EH (cell line): ENCODE data around the gene HSD17B2.

Source experiments
- DNase-seq: peaks from one replicate; pipeline ENCODE4 v3.0.0-alpha.2; 2015; ENCODE audit warnings: low read depth

HSD17B2 gene

GRCh38 chr16:82049484-82049883 is 14.4 kb downstream of the HSD17B2 start:
- no peak for DNase-seq

DNA sequence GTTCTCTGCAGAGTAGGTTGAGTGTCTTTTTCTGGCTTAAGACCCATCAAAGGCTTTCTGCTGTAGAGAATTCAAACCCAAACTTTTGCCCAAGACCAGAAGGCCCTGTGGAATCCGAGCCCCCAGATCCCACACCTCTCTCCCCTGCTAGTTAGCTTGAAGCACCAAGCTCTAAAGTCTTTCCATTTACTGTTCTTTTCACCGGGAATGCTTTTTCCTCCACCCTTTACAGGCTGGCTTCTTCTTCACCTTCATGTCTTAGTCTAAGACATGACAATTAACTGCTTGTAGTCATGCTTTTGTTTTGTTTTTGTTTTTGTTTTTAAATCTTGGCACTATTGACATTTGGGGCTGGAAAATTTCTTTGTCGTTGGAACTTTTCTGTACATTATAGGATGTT is 15.5 kb downstream of the HSD17B2 start:
- DNase-seq, result no peak

DNA sequence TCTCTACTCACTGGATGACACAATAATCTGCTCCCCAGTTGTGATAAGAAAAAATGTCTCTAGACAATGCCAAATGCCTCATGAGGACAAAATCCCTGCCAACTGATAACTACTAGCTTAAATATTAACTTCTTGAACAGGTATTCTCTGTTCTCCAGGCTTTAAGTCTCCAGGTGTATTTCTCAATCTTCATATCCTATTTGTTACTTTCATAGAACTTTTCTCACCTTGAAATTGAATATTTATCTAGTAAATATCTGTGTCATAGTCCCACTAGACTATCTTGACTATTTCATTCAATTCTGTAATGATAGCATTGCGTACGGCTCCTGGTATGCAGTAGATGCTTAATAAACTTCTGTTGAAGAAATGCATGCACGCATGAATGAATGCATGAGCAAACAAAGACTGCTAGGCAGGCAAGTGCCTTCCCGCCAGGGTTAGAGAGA is 15.9 kb downstream of the HSD17B2 start:
- no peak for DNase-seq

DNA sequence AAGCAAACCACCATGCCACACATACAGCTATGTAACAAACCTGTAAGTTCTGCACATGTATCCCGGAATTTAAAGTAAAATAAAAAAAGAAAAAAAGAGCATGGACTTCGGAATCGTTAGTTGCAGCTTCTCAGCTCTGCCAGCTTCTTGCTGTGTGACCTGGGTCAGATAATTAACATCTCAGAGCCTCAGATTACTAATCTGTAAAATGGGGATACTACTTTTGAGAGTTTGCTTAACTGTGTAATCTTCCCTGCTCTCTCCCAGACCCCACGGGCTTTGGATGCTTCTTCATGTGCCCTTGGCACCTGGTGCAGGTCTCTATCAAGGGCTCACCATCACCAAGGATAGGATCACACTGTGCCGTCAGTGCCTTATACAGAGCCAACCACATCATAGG is 16.6 kb downstream of the HSD17B2 start:
- DNase-seq, result no peak

DNA sequence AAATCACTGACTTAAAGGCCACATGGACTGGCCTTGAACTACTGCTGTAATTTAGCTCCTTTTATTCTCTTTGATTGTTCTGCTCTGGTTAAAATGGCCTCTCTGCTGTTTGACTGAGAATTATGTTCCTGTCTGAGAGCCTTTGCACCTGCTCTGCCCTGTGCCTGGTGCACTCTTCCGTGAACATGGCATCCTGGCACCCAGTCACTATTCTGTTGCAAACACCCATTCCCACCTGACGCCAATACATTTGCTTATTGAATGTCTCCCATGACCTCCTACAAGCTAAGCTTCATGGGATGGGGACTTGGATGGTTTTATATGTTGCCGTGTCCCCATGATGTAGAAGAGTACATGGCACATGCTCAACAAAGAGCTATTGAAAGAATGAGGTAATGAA is 20.1 kb downstream of the HSD17B2 start:
- no peak for DNase-seq

- DNase-seq, result no peak
These were observed 20.9 kb downstream of the HSD17B2 start for GRCh38 chr16:82055728-82056549.

GRCh38 chr16:82056550-82056896 is 21.5 kb downstream of the HSD17B2 start:
- DNase-seq, result no peak

DNA sequence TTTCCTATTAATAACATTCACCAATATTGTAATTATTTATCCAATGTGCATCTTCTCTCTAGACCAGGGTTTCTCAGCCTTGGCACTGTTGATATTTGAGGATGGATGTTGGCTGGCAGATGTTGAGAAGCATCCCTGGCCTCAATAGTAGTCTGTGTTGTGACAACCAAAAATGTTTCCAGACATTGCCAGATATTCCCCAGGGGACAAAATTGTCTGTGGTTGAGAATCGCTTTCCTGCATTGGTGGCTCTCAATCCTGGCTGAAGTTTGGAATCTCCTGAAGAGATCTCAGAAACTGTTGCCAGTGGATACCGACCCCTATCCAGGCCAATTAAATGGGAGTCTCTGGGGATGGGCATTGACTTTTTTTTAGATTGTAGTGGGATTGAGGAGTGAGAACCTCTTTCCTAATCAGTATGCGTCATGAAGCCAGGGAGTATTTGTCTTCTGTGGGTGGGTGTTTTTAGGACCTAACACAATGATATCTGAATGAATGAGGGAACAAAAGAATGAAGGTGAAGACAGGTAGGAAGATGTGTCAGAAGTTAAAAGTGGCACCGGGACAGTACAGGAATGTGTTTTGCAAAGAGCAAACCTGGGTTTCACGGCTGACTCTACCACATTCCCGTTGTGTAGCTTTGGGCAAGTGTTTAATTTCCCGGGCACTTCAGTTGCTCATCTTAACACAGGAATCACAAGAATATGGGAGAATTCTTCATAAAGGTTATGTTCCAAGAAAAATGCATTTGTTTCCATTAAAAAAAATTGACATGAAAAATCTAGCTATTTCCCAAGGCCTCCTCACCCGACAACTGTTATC is 24.3 kb downstream of the HSD17B2 start:
- DNase-seq, result peak; percentile 16

- DNase-seq, result peak; percentile 59
These were observed 24.9 kb downstream of the HSD17B2 start for GRCh38 chr16:82059983-82060421.

DNA sequence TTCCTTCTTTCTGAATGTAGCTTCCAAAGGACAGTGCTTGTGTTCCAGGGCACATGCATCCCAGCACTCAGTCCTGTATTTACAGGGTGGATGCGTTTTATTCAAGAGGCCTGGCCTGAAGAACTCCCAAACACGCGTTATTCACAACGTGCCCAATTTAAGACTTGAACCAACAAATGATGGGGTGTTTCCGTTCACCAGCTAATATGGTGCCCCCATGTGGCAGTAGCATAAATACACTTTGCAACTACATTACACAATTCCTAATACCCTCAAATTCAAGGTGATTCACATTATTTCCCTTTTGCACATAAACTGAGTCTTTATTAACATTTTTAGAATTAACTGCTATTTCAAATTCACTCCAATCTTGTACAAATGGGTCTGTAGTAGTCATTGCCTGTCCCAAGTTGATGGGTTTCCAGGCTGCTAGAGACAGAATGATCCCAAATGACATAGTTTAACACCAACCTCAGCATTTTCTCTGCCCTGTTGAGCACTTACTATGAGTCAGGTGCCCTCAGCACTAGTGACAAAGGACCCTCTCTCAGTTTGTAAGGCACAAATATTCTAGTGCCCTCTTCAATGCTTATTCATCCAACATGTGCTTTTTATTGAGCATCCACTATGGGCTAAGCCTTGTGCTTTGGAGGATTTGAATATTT is 26.9 kb downstream of the HSD17B2 start:
- DNase-seq, result peak; percentile 38

GRCh38 chr16:82062645-82063058 is 27.6 kb downstream of the HSD17B2 start:
- peak; percentile 65 for DNase-seq

DNA sequence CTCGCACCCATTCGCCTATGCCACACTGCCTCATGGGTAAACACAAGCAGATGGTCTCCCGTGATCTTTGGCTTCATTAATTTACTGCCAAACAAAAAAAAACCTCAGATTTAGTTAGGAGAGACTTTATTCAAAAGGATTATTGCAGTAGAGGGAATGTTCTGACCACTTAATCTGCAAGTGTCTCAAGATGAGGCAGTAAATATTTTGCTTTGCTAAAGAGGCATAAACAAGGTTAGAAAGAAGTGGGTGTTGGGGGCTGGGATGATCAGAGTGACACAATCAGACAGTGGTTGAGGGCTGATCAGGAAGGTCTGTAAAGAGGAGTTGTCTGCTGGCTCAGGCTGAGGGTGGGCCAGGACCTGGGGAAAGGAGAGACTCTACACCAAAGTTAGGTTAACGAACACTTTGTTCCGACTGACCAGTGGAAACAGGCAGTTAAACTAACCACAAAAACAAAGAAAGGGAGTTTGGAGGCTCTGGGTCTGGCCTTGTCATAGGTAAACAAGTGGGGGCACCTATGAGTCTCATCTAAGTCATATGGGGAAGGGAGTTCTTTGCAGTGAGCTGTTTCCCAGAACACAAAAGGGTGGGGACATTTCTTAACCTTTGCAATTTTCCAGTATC is 28.5 kb downstream of the HSD17B2 start:
- no peak for DNase-seq

- no peak for DNase-seq
These were observed 32.2 kb downstream of the HSD17B2 start for GRCh38 chr16:82067042-82067803.

GRCh38 chr16:82067804-82068325 is 32.8 kb downstream of the HSD17B2 start:
- no peak for DNase-seq

- DNase-seq, result peak; percentile 73
These were observed 35.8 kb downstream of the HSD17B2 start for GRCh38 chr16:82070656-82071369.

DNA sequence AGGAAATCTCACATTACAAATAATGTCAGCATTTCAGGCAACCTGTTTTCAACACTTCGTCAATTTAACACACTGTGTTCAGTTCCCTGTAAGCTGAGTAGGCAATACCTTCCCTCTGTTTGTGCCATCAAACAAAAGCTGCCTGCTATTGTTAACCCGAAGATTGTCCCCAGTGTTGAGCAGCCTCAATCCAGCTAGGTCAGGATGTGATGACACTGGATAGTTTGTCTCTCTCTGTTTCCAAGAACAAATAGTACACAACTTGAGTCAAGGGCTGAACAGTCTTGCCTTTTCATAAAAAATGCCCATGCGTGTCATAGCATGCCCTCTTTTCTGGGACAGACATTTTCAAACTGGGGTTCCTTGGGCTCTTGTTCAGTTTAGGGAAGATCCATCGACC is 36.4 kb downstream of the HSD17B2 start:
- DNase-seq, result no peak

DNA sequence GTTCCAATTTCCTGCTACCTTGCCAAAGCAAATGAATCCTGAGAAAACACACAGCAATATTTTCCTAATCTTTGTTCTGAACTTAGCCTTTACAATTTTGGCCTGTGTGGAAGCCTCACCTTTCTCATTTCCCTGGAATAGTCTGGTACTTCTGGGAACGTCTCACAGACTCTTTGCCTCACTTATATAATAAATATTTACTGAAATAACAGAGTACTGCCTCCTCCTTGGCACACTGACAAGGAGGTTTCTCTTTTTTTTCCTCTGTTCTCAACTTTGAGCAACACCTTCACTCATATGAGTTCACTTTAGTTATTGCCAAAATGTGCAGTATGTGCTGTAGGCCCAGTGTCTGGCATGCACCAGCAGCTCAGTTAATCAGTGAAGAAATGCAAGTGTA is 37.3 kb downstream of the HSD17B2 start:
- no peak for DNase-seq

DNA sequence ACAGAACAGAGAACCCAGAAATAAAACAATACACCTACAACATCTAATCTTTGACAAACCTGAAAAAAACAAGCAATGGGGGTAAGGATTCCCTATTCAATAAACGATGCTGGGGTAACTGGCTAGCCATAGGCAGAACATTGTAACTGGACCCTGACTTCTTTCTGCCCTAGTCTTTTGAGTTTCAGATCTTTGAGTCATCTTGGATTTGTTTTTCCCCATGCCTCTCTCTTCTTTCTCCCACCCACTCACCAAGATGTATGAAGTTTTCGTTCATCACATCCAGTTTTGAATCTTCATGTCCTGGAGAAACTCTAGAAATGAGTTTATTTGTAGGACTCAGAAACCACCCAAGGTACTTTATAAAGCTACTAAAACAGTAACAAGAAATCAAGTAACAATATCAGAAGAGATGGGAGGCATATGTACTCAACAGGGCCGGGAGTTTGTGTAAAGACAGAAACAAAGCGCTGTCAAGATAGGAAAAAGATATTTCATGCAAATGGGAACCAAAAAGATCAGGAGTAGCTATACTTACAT is 39.0 kb downstream of the HSD17B2 start:
- no peak for DNase-seq

DNA sequence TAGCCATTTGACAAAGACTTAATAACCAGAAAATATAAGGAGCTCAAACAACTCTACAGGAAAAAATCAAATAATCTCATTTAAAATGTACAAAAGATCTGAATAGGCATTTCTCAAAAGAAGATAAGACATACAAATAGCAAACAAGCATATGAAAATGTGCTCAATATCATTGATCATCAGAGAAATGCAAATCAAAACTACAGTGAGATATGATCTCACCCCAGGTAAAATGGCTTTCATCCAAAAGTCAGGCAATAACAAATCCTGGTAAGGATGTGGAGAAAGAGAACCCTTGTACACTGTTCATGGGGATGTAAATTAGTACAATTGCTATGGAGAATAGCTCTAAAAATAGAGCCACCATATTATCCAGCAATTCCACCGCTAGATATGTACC is 43.1 kb downstream of the HSD17B2 start:
- DNase-seq, result no peak

DNA sequence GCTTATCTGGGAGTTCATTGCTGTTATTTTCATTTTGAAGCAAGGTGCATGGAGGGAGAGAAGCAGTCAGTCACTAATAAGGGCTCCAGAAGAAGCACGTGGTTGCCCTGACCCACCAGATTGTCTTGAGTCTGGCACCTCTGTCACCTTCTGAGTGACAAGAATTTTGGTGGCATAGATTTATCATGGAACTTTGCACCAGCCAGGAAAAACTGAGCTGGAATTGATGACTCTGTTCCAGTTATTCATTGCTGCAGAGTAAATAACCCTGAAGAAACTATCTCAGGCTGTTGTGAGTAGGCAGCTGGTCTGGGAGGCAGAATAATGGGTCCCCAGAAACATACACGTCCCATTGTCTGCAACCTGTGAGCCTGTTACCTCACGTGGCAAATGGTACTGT is 44.8 kb downstream of the HSD17B2 start:
- DNase-seq, result no peak
